Pulmonary artery endothelial cell (primary cell): ENCODE results near the gene NBPF26. TPM values are rescaled to one million over a fixed set of nuclear protein-coding genes. Genes with fewer than 3 reads are reported as not detected.
"Not testable (repeated sequence)": the region's sequence is repeated elsewhere in the genome, so short reads cannot be mapped to it uniquely, and the experiment has no call there.

ENCODE experiments used
- DNase-seq: peaks from one replicate; pipeline ENCODE4 v3.0.0-alpha.2; 2011; ENCODE audit warnings: low read depth, low spot score
- total RNA-seq: library from RNA; depleted of rRNA; stranded (reverse); fragments of >200 nt; gene quantifications from 2 replicates; pipeline ENCODE4 v1.2.3, GENCODE V29; 2014

NBPF26 gene
- total RNA-seq, result 11.7 and 15.9 TPM in 2 replicates

- peak; percentile 27 for DNase-seq
Measured at GRCh38 chr1:120723715-120724402, at the start of gene NBPF26. TSS of gene NBPF26 (plus strand) at chr1:120723945.

- not testable (repeated sequence) for DNase-seq
Measured at GRCh38 chr1:120680106-120680819, 43.5 kb upstream of the NBPF26 start.

GRCh38 chr1:120680938-120681337 lies 42.8 kb upstream of the NBPF26 start:
- not testable (repeated sequence) for DNase-seq

GRCh38 chr1:120684397-120684796 lies 39.3 kb upstream of the NBPF26 start:
- DNase-seq, result not testable (repeated sequence)

GRCh38 chr1:120685622-120686021 lies 38.1 kb upstream of the NBPF26 start:
- not testable (repeated sequence) for DNase-seq

GRCh38 chr1:120687250-120687649 lies 36.5 kb upstream of the NBPF26 start:
- DNase-seq, result not testable (repeated sequence)

GRCh38 chr1:120700807-120701562 lies 22.8 kb upstream of the NBPF26 start:
- DNase-seq, result not testable (repeated sequence)

- not testable (repeated sequence) for DNase-seq
Measured at GRCh38 chr1:120723358-120723714, 409 bp upstream of the NBPF26 start.

GRCh38 chr1:120724507-120724906 lies 762 bp downstream of the NBPF26 start:
- not testable (repeated sequence) for DNase-seq

- DNase-seq, result not testable (repeated sequence)
Measured at GRCh38 chr1:120728811-120729210, 5.1 kb downstream of the NBPF26 start.

- not testable (repeated sequence) for DNase-seq
Measured at GRCh38 chr1:120769090-120769489, 45.3 kb downstream of the NBPF26 start.

GRCh38 chr1:120805452-120805851 lies 81.7 kb downstream of the NBPF26 start:
- not testable (repeated sequence) for DNase-seq

- not testable (repeated sequence) for DNase-seq
Measured at GRCh38 chr1:120811822-120812221, 88.1 kb downstream of the NBPF26 start.

GRCh38 chr1:120825051-120825450 lies 101.3 kb downstream of the NBPF26 start:
- DNase-seq, result not testable (repeated sequence)

GRCh38 chr1:120826623-120827022 lies 102.9 kb downstream of the NBPF26 start:
- DNase-seq, result not testable (repeated sequence)

- not testable (repeated sequence) for DNase-seq
Measured at GRCh38 chr1:120844186-120844944, 120.6 kb downstream of the NBPF26 start.

GRCh38 chr1:120844945-120845330 lies 121.2 kb downstream of the NBPF26 start:
- DNase-seq, result not testable (repeated sequence)

- DNase-seq, result not testable (repeated sequence)
Measured at GRCh38 chr1:120849400-120850286, 125.9 kb downstream of the NBPF26 start.

GRCh38 chr1:120850287-120850536 lies 126.5 kb downstream of the NBPF26 start:
- not testable (repeated sequence) for DNase-seq
